ENCODE results near the gene MICB.

MICB gene

DNA sequence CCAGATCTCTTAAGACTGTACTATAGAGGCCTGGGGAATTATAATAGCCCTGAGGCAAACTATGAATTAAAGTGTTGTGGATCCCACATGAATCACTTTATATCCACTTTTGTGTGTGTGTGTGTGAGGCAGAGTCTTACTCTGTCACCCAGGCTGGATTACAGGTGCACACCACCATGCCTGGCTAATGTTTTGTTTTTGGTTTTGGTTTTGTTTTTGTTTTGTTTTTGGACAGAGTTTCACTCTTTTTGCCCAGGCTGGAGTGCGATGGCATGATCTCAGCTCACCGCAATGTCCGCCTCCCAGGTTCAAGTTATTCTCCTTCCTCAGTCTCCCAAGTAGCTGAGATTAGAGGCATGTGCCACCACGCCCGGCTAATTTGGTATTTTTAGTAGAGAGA, 32.2 kb upstream of the MICB start:
- no peak overlapping the region for H3K4me2 ChIP-seq (ENCODE audit: low read length)
- TF ChIP-seq, protein P1, sequence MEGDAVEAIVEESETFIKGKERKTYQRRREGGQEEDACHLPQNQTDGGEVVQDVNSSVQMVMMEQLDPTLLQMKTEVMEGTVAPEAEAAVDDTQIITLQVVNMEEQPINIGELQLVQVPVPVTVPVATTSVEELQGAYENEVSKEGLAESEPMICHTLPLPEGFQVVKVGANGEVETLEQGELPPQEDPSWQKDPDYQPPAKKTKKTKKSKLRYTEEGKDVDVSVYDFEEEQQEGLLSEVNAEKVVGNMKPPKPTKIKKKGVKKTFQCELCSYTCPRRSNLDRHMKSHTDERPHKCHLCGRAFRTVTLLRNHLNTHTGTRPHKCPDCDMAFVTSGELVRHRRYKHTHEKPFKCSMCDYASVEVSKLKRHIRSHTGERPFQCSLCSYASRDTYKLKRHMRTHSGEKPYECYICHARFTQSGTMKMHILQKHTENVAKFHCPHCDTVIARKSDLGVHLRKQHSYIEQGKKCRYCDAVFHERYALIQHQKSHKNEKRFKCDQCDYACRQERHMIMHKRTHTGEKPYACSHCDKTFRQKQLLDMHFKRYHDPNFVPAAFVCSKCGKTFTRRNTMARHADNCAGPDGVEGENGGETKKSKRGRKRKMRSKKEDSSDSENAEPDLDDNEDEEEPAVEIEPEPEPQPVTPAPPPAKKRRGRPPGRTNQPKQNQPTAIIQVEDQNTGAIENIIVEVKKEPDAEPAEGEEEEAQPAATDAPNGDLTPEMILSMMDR (IDR thresholded peaks at IDR 0.05; ENCODE audit: low read depth, low read length, poor library complexity, severe bottlenecking), result no peak
- TF ChIP-seq EZH2phosphoT487 (IDR thresholded peaks at IDR 0.05; ENCODE audit: borderline replicate concordance, low read length), result no peak

DNA sequence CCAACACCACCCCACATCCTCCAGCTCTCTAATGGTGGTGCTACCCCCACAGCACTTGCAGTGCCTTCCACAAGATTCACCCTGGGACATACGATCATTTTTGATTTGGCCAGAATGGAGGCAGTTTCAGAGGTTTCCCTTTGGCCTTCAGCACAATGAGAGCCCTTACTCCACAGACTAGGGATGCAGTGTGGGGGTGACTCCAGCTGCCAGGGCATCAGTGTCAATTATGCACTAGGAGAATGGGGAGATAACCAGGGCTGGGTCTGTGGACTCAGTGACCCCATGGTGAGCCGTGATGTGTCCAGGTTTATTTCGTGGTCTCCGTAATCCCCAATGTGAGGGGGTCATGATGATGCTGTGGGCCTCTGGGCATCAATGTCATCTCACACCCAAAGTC, 31.5 kb upstream of the MICB start:
- Histone ChIP-seq H4K20me1 (ENCODE audit: control insufficient read depth, insufficient read depth, low read depth, low read length) (no peaks in the 10 kb centered on the region), H3K9me2 (replicated peaks; ENCODE audit: control insufficient read depth, low read length) (no peaks in the 10 kb centered on the region), H3K4me2 (ENCODE audit: low read length) (no peak overlapping the region), H3K79me2 (ENCODE audit: control insufficient read depth, low read length) (no peaks in the 10 kb centered on the region), H3K36me3 (ENCODE audit: control insufficient read depth, low read length) (no peaks in the 10 kb centered on the region), H3F3A (ENCODE audit: control insufficient read depth, insufficient read depth) (no peaks in the 10 kb centered on the region), H3K4me3 (ENCODE audit: low read length) (no peak overlapping the region), H3K9me3 (ENCODE audit: control insufficient read depth, insufficient read depth, low read length) (no peaks in the 10 kb centered on the region), H3K27me3 (ENCODE audit: control insufficient read depth, low read length) (no peaks in the 10 kb centered on the region), H3K27ac (ENCODE audit: low read depth, low read length) (no peak overlapping the region), H3K4me1 (ENCODE audit: control insufficient read depth, low read length) (peaks cover 32% of the 10 kb centered on the region)
- TF ChIP-seq EZH2phosphoT487 (IDR thresholded peaks at IDR 0.05; ENCODE audit: borderline replicate concordance, low read length), result no peak
- TF ChIP-seq, protein P1 (IDR thresholded peaks at IDR 0.05; ENCODE audit: low read depth, low read length, poor library complexity, severe bottlenecking), result no peak

More for the DNA sequence above, 32.2 kb upstream of the MICB start:
- Histone ChIP-seq H3F3A (ENCODE audit: control insufficient read depth, insufficient read depth) (no peaks in the 10 kb centered on the region), H3K9me2 (replicated peaks; ENCODE audit: control insufficient read depth, low read length) (no peaks in the 10 kb centered on the region), H3K36me3 (ENCODE audit: control insufficient read depth, low read length) (no peaks in the 10 kb centered on the region), H3K9me3 (ENCODE audit: control insufficient read depth, insufficient read depth, low read length) (no peaks in the 10 kb centered on the region), H3K27ac (ENCODE audit: low read depth, low read length) (no peak overlapping the region), H3K27me3 (ENCODE audit: control insufficient read depth, low read length) (no peaks in the 10 kb centered on the region), H3K4me1 (ENCODE audit: control insufficient read depth, low read length) (peaks cover 27% of the 10 kb centered on the region), H4K20me1 (ENCODE audit: control insufficient read depth, insufficient read depth, low read depth, low read length) (no peaks in the 10 kb centered on the region), H3K79me2 (ENCODE audit: control insufficient read depth, low read length) (no peaks in the 10 kb centered on the region), H3K4me3 (ENCODE audit: low read length) (no peak overlapping the region)

DNA sequence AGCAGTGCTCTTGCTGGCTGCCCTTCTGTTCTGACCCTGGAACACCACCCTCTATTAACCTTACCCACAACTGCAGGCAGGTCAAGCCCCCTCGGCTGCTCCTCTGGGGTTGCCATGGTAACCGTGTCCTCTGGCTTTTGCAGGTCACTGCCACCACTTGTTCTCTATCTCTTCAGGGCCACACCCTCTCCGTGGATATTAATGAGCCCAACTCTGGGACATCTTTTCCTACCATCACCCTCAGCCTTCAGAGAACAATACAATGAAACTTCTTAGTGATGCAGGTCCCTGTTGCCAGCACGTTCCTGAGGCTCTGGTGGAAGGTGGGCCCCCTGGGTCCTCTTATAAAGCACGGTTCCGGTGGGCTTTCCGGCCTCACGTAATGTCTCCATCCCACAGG, 30.8 kb upstream of the MICB start:
- no peaks in the 10 kb centered on the region for H3K9me3 ChIP-seq (ENCODE audit: control insufficient read depth, insufficient read depth, low read length)
- no peaks in the 10 kb centered on the region for H3K79me2 ChIP-seq (ENCODE audit: control insufficient read depth, low read length)
- no peaks in the 10 kb centered on the region for H3K9me2 ChIP-seq (replicated peaks; ENCODE audit: control insufficient read depth, low read length)
- no peak overlapping the region for H3K27ac ChIP-seq (ENCODE audit: low read depth, low read length)
- no peaks in the 10 kb centered on the region for H3F3A ChIP-seq (ENCODE audit: control insufficient read depth, insufficient read depth)
- H3K4me2 ChIP-seq (ENCODE audit: low read length), result no peak overlapping the region
- H3K36me3 ChIP-seq (ENCODE audit: control insufficient read depth, low read length), result no peaks in the 10 kb centered on the region
- no peaks in the 10 kb centered on the region for H4K20me1 ChIP-seq (ENCODE audit: control insufficient read depth, insufficient read depth, low read depth, low read length)
- TF ChIP-seq, protein P1 (IDR thresholded peaks at IDR 0.05; ENCODE audit: low read depth, low read length, poor library complexity, severe bottlenecking), result no peak
- TF ChIP-seq EZH2phosphoT487 (IDR thresholded peaks at IDR 0.05; ENCODE audit: borderline replicate concordance, low read length), result no peak
- no peak overlapping the region for H3K4me3 ChIP-seq (ENCODE audit: low read length)
- peaks cover 30% of the 10 kb centered on the region for H3K4me1 ChIP-seq (ENCODE audit: control insufficient read depth, low read length)
- no peaks in the 10 kb centered on the region for H3K27me3 ChIP-seq (ENCODE audit: control insufficient read depth, low read length)

DNA sequence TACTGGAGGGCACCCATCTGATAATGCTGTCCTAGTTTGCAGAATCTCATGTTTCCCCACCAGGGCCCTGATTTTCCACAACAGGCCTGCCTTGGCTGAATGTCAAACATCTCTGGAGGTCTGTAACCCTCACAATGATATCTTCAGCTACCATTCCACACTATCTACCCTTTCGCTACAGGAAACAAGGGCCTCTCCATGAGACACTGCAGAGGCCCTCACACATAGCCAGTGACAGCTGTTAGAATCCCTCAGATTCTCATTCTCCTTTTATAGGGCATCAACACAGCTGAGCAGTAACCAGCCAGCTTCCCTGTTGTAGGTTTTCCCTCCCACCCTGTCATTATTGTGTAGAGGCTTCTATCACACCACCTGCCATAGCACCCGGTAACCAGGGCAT, 29.6 kb upstream of the MICB start:
- H3K4me3 ChIP-seq (ENCODE audit: low read length), result no peak overlapping the region
- no peaks in the 10 kb centered on the region for H3K9me2 ChIP-seq (replicated peaks; ENCODE audit: control insufficient read depth, low read length)
- H3K27ac ChIP-seq (ENCODE audit: low read depth, low read length), result no peak overlapping the region
- no peaks in the 10 kb centered on the region for H3K9me3 ChIP-seq (ENCODE audit: control insufficient read depth, insufficient read depth, low read length)
- no peaks in the 10 kb centered on the region for H3K27me3 ChIP-seq (ENCODE audit: control insufficient read depth, low read length)
- no peak overlapping the region for H3K4me2 ChIP-seq (ENCODE audit: low read length)
- H3K4me1 ChIP-seq (ENCODE audit: control insufficient read depth, low read length), result peaks cover 20% of the 10 kb centered on the region
- H4K20me1 ChIP-seq (ENCODE audit: control insufficient read depth, insufficient read depth, low read depth, low read length), result no peaks in the 10 kb centered on the region
- H3K36me3 ChIP-seq (ENCODE audit: control insufficient read depth, low read length), result no peaks in the 10 kb centered on the region
- no peaks in the 10 kb centered on the region for H3F3A ChIP-seq (ENCODE audit: control insufficient read depth, insufficient read depth)
- no peaks in the 10 kb centered on the region for H3K79me2 ChIP-seq (ENCODE audit: control insufficient read depth, low read length)
- TF ChIP-seq, protein P1 (IDR thresholded peaks at IDR 0.05; ENCODE audit: low read depth, low read length, poor library complexity, severe bottlenecking), result no peak
- no peak for TF ChIP-seq EZH2phosphoT487 (IDR thresholded peaks at IDR 0.05; ENCODE audit: borderline replicate concordance, low read length)

Data from DOHH2 (cell line).